Stimulated activated CD4-positive, alpha-beta T cell treated with anti-CD3 and anti-CD28 coated beads, Interleukin-12 subunit alpha, Interleukin-12 subunit beta, amount 100 ng/mL, for 48 hours (primary cell): ENCODE results near the gene LRRTM4.

Experiments
- DNase-seq, 3 donors: peaks; one replicate each; pipeline ENCODE4 v3.0.0-alpha.2; 2020; ENCODE audit warnings: low read depth in 2 of 3, low spot score in 1 of 3

The LRRTM4 gene

GRCh38 chr2:77005522-77005921, 516.7 kb downstream of the LRRTM4 start:
- no peak for DNase-seq

- no peak for DNase-seq
Measured at GRCh38 chr2:77001895-77002294, 520.3 kb downstream of the LRRTM4 start.

- no peak for DNase-seq
Measured at GRCh38 chr2:76998704-76999103, 523.5 kb downstream of the LRRTM4 start.

- no peak for DNase-seq
Measured at GRCh38 chr2:76998152-76998551, 524.0 kb downstream of the LRRTM4 start.

GRCh38 chr2:76997296-76997695, 524.9 kb downstream of the LRRTM4 start:
- DNase-seq = no peak

GRCh38 chr2:76985387-76986136, 536.6 kb downstream of the LRRTM4 start:
- no peak for DNase-seq

- DNase-seq = no peak
Measured at GRCh38 chr2:76984359-76984758, 537.8 kb downstream of the LRRTM4 start.

- DNase-seq = no peak
Measured at GRCh38 chr2:76980067-76980787, 541.9 kb downstream of the LRRTM4 start.

GRCh38 chr2:76977846-76978727, 544.1 kb downstream of the LRRTM4 start:
- no peak for DNase-seq

- DNase-seq = no peak
Measured at GRCh38 chr2:76975752-76976151, 546.4 kb downstream of the LRRTM4 start.

GRCh38 chr2:76973610-76974009, 548.6 kb downstream of the LRRTM4 start:
- no peak for DNase-seq

GRCh38 chr2:76965772-76966171, 556.4 kb downstream of the LRRTM4 start:
- no peak for DNase-seq

GRCh38 chr2:76958749-76959148, 563.4 kb downstream of the LRRTM4 start:
- DNase-seq = no peak

GRCh38 chr2:76953733-76954347, 568.3 kb downstream of the LRRTM4 start:
- DNase-seq = peak in 1 of 3 donors; percentile 1

GRCh38 chr2:76946631-76947145, 575.5 kb downstream of the LRRTM4 start:
- DNase-seq = no peak

GRCh38 chr2:76940559-76940958, 581.6 kb downstream of the LRRTM4 start:
- no peak for DNase-seq

GRCh38 chr2:76938153-76938552, 584.0 kb downstream of the LRRTM4 start:
- no peak for DNase-seq

- DNase-seq = no peak
Measured at GRCh38 chr2:76932550-76932949, 589.6 kb downstream of the LRRTM4 start.

GRCh38 chr2:76930056-76930744, 592.0 kb downstream of the LRRTM4 start:
- DNase-seq = no peak

GRCh38 chr2:76928026-76928425, 594.1 kb downstream of the LRRTM4 start:
- DNase-seq = no peak
